Subcutaneous adipose tissue (tissue), 4 donors: ENCODE results near the gene CHP1. TPM values are rescaled to one million over a fixed set of nuclear protein-coding genes. Genes with fewer than 3 reads are reported as not detected.

Experiments
- CTCF ChIP-seq: fragments of 450-650 bp; IDR thresholded peaks from one replicate; pipeline ENCODE4 v1.5.1; 2016; ENCODE audit warnings: low read depth, mild to moderate bottlenecking, control low read depth, antibody characterized with exemption, moderate library complexity
- total RNA-seq, 4 donors: library from RNA; depleted of rRNA; stranded (reverse); fragments of >200 nt; gene quantifications; one replicate each; pipeline ENCODE4 v1.1.0, GENCODE V29; 2016

Gene CHP1
- total RNA-seq, 4 donors from 2014 or later: 255 to 607 (median 291) TPM

GRCh38 chr15:41323611-41324010 lies 92.5 kb downstream of the CHP1 start:
- no peak for TF ChIP-seq CTCF

- TF ChIP-seq CTCF: no peak
These were observed 100.2 kb downstream of the CHP1 start for GRCh38 chr15:41331281-41331680.

Other genes starting within 250 kb of the CHP1 start
- gene INO80, start 115.0 kb upstream of the CHP1 start, total RNA-seq: 10 to 100 TPM; 20.9 to 28.4 (median 25.1) TPM
- not detected for gene EXD1, start 511 bp upstream of the CHP1 start, total RNA-seq
- 1 to 10 TPM in 1 of 4 donors, not detected in 3; 1.2 TPM for gene OIP5, start 101.3 kb downstream of the CHP1 start, total RNA-seq
- gene NUSAP1, start 101.6 kb downstream of the CHP1 start, total RNA-seq: 10 to 100 TPM in 1 of 4 donors, 1 to 10 TPM in 3; 2.6 to 12.6 (median 5.3) TPM
- 10 to 100 TPM; 13.1 to 23.9 (median 16.9) TPM for gene NDUFAF1, start 171.2 kb downstream of the CHP1 start, total RNA-seq
- 10 to 100 TPM; 21.7 to 58.7 (median 32.5) TPM for gene RTF1, start 185.8 kb downstream of the CHP1 start, total RNA-seq